Adipose tissue (tissue), 3 donors: ENCODE data around the gene GTF2F1. TPM values are rescaled to one million over a fixed set of nuclear protein-coding genes. Genes with fewer than 3 reads are reported as not detected.
"Not testable (repeated sequence)": the region's sequence is repeated elsewhere in the genome, so short reads cannot be mapped to it uniquely, and the experiment has no call there.

ENCODE experiments used
- H3K27ac ChIP-seq: one replicate; pipeline ENCODE4 v1.5.1; 2013; ENCODE audit warnings: low read depth, low read length
- WGBS, 3 donors: extraction: QIAGEN DNeasy Blood & Tissue Kit; methylation state at CpG; one replicate each; pipeline ENCODE4 v1.1.7; 2013; 5-methylcytosine and 5-hydroxymethylcytosine counted together
- polyA plus RNA-seq, 3 donors: library from polyadenylated mRNA; stranded (reverse); fragments of 200-250 nt; gene quantifications; one replicate each; pipeline ENCODE4 v1.2.3, GENCODE V29; 2013
- donor health status: healthy with polysubstance abuse.
- donor health status: Bipolar disorder and iron deficiency.
- donor health status: healthy.

GTF2F1 gene
- polyA plus RNA-seq, 3 donors, result 36.4 to 44.7 (median 40.9) TPM

GRCh38 chr19:6373096-6373812 is 19.7 kb downstream of the GTF2F1 start:
- 1 to 2% (median 1%) methylated on average over 46 to 53 of the region's 53 CpGs for WGBS, 3 donors
- H3K27ac ChIP-seq, result no peak overlapping the region

DNA sequence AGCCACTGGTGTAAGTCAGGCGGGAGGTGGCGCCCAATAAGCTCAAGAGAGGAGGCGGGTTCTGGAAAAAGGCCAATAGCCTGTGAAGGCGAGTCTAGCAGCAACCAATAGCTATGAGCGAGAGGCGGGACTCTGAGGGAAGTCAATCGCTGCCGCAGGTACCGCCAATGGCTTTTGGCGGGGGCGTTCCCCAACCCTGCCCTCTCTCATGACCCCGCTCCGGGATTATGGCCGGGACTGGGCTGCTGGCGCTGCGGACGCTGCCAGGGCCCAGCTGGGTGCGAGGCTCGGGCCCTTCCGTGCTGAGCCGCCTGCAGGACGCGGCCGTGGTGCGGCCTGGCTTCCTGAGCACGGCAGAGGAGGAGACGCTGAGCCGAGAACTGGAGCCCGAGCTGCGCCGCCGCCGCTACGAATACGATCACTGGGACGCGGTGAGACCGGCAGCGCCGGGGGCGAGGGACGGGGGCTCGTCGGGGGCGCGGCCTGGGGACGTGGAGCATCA is 20.3 kb downstream of the GTF2F1 start, which contains the start of gene ALKBH7:
Gene ALKBH7 (plus strand): TSS at position 201 of the 502 bp plus-strand sequence. CDS start 27 bp downstream, at position 228.
- 0 to 1% (median 1%) methylated on average over 38 to 47 of the region's 47 CpGs for WGBS, 3 donors
- H3K27ac ChIP-seq, result no peak within 1 kb of the TSS

DNA sequence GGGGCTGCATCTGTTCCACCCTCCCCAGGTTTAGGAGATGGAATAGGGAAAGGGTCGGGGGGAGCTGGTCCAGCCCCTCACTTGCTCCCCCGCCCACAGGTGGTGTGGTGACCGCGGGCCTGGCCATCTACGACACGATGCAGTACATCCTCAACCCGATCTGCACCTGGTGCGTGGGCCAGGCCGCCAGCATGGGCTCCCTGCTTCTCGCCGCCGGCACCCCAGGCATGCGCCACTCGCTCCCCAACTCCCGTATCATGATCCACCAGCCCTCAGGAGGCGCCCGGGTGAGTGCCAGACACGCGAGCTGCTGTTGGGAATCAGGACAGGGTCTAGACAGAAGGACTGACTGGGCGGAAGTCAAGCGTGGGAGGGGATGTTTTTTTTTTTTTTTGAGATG is 28.6 kb downstream of the GTF2F1 start:
- WGBS, 3 donors, result 93 to 98% (median 96%) methylated on average over 21 of the region's 21 CpGs
- no peak overlapping the region for H3K27ac ChIP-seq

- H3K27ac ChIP-seq, result peak overlapping the region; percentile 76
- WGBS, 3 donors, result 26 to 28% (median 27%) methylated on average over 11 of the region's 11 CpGs
These were observed 30.6 kb downstream of the GTF2F1 start for GRCh38 chr19:6362351-6362801.

DNA sequence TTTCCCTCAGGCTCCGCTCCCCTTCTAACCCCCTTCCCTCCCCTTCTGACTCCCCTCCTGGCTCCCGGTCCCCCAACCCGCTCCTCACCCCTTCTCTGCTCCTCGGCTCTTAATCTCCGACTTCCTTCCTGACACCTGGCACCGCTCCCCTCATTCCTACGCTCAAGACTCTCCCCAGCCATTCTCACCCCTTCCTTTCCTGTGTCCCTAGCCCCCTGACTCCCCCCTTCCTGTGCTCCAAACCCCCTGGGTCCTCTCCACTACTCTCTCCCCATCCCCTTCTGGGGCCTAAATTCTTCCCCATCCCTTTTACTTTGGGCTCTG is 31.0 kb downstream of the GTF2F1 start:
- 0 to 4% (median 0%) methylated on average over 6 to 7 of the region's 7 CpGs for WGBS, 3 donors
- peak overlapping the region; percentile 76 for H3K27ac ChIP-seq

GRCh38 chr19:6360857-6361216 is 32.1 kb downstream of the GTF2F1 start:
- WGBS, 3 donors, result 94 to 96% (median 95%) methylated on average over 10 of the region's 10 CpGs
- H3K27ac ChIP-seq, result not testable (repeated sequence)

- not testable (repeated sequence) for H3K27ac ChIP-seq
- WGBS, 3 donors, result 96 to 98% (median 97%) methylated on average over 11 to 12 of the region's 12 CpGs
These were observed 32.5 kb downstream of the GTF2F1 start for GRCh38 chr19:6360445-6360844.

GRCh38 chr19:6359568-6360341 is 33.2 kb downstream of the GTF2F1 start:
- 77 to 87% (median 87%) methylated on average over 5 of the region's 5 CpGs for WGBS, 3 donors
- H3K27ac ChIP-seq, result no peak overlapping the region

DNA sequence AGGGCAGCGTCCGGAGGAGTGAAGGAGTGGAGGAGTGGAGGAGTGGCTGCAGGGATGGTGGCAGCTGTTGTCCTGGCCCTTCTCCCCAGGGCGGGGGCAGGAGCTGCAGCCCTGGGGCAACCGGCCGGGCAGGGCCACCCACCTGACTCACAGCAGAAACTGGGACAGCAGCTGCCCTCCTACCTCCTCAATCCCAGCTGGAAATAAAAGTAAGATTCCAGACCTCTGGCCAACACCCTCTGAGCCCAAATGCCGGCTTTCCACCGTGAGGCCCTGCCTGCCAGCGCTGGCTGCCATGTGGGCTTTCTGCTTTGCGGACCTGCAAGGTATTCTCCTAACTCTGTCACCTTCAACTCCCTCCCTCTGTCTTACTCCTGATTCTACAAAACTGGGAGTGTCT is 35.0 kb downstream of the GTF2F1 start:
- 41 to 69% (median 56%) methylated on average over 9 of the region's 9 CpGs for WGBS, 3 donors
- no peak overlapping the region for H3K27ac ChIP-seq

- WGBS, 3 donors, result 82 to 89% (median 85%) methylated on average over 14 of the region's 14 CpGs
These were observed 35.8 kb downstream of the GTF2F1 start for GRCh38 chr19:6357174-6357573.

GRCh38 chr19:6355321-6356040 is 37.5 kb downstream of the GTF2F1 start:
- whole genome bisulfite sequencing, 3 donors, result 91 to 97% (median 93%) methylated on average over 18 to 34 of the region's 46 CpGs
- H3K27ac ChIP-seq, result not testable (repeated sequence)

More at GRCh38 chr19:6357174-6357573, 35.8 kb downstream of the GTF2F1 start:
- H3K27ac ChIP-seq, result no peak overlapping the region

DNA sequence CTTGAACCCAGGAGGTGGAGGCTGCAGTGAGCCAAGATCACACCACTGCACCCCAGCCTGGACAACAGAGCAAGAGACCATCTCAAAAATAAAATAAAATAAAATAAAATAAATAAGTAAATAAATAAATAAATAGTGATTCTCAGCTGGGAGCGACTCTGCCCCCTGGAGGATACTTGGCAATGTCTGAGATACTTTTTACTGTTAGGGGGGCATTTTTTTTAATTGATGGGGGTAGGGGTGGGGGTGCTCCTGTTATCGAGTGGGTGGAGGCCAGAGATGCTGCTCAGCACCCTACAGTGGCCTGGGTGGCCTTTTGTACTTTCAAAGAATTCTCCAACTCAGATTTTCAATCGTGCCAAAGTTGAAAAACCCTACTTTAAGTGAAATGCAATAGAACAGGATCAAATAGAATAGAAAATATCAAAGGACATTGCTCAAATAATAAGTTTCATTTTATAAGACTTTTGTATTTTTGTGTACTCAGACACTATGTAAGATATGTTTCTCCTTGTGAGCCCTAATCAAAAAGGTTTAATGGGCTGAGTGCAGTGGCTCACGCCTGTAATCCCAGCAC is 38.8 kb downstream of the GTF2F1 start:
- no peak overlapping the region for H3K27ac ChIP-seq
- WGBS, 3 donors, result 58 to 62% (median 61%) methylated on average over 4 of the region's 4 CpGs

- 82 to 100% (median 96%) methylated on average over 2 of the region's 2 CpGs for WGBS, 3 donors
- H3K27ac ChIP-seq, result no peak overlapping the region
These were observed 40.4 kb downstream of the GTF2F1 start for GRCh38 chr19:6352381-6353165.

DNA sequence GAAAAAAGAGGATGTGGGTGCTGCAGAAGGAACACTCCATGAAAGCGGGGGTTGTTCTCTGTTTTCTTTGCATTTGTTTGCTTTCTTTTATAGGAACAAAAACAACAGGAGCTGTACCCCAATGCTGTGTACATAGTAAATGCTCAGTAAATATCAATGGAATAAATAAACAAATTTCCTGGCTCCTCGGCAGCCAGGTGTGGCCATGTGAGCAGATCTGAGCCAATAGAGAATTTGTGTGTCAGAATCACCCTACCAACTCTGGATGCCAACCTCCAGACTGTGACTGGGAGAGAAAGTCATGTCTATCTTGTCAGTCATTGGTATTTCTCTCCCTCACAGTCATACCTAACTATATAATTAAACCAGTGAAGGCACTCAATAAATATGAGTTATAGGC is 42.3 kb downstream of the GTF2F1 start:
- WGBS, 3 donors, result 64 to 70% (median 67%) methylated on average over 2 of the region's 2 CpGs
- H3K27ac ChIP-seq, result no peak overlapping the region

DNA sequence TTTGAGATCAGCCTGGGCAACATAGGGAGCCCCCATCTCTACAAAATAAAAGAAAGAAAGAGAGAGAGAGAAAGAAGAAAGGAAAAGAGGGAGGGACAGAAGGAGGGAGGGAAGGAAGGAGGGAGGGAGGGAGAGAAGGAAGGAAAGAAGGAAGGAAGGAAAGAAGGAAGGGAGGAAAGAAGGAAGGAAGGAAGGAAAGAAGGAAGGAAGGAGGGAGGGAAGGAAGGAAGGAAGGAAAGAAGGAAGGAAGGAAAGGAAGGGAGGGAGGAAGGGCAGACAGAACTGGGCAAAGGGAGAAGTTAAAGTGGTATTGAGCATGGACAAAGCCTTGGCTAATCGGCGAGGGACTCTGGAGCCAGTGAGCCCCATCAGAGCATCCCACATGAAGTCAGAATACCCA is 43.7 kb downstream of the GTF2F1 start:
- WGBS, 3 donors, result 81 to 93% (median 85%) methylated on average over 2 of the region's 2 CpGs

DNA sequence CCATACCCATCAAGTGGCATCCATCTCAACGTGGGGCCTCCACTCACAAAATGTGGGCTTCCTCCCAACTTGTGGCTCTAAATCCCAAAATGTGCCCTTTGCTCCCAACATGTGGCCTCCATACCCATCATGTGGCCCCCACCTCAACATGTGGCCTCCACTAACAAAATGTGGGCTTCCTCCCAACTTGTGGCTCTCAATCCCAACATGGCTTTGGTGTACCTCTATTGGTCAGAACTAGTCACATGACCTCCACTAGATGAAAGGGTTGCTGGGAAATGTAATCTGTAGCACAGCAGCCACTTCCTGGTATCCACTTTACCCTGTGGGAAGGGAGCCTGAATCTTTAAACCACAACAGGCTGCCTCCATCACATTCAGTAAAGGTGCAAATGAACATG is 49.5 kb downstream of the GTF2F1 start:
- 86 to 95% (median 91%) methylated on average over 1 of the region's 1 CpG for WGBS, 3 donors
- H3K27ac ChIP-seq, result no peak overlapping the region

More for the DNA sequence above, 43.7 kb downstream of the GTF2F1 start:
- not testable (repeated sequence) for H3K27ac ChIP-seq

DNA sequence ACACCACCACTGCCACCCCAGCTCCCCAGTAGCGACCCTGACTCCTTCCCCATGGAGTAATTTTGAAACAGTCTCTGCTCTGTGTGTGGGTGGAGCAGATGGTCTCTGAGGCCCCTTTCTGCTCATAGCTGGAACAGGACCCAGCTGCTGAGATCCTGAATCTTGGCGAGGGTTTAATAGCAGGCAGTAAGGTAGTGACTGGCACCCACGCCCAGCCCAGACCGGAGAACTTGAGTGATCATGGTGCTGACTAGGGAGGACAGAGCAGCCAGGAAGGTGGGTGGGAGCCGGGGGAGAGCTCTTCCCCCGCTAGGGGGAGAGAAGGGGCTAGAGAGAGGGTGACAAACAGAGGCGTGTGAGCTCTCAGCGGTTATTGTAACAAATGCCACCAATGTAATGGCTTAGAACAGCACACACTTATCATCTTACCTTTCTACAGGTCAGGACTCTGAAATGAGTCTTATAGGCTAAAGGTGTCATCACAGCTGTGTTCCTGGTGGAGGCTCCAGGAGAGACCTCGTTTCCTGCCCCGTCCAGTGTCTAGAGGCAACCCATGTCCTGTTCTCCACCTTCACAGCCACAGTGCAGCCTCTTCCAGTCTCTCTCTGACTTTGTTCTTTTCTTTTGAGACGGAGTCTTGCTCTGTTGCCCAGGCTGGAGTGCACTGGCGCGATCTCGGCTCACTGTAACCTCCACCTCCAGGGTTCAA is 52.3 kb downstream of the GTF2F1 start:
- no peak overlapping the region for H3K27ac ChIP-seq
- WGBS, 3 donors, result 60 to 71% (median 62%) methylated on average over 14 of the region's 14 CpGs
